Esophagus muscularis mucosa (tissue), 4 donors: ENCODE results near the gene ABCC8. TPM values are rescaled to one million over a fixed set of nuclear protein-coding genes. Genes with fewer than 3 reads are reported as not detected.

Experiments
- DNase-seq: peaks from one replicate; pipeline ENCODE4 v3.0.0-alpha.2; 2017; ENCODE audit errors: extremely low spot score
- H3K27ac ChIP-seq, 4 donors: fragments of 200-600 bp; sonication (generic); replicated peaks in 1 of 4; 1 replicate in 3 of 4; 2 replicates in 1 of 4; pipeline ENCODE4 v1.5.1; 2016 to 2019; ENCODE audit warnings: mild to moderate bottlenecking in 1 of 4
- H3K27me3 ChIP-seq, 4 donors: fragments of 200-600 bp; sonication (generic); one replicate each; pipeline versions ENCODE4 v1.5.1 to v1.6.0; 2016 to 2019
- H3K36me3 ChIP-seq, 4 donors: fragments of 200-600 bp; sonication (generic); one replicate each; pipeline ENCODE4 v1.5.1; 2016 to 2019
- H3K4me1 ChIP-seq, 4 donors: fragments of 200-600 bp; sonication (generic); one replicate each; pipeline ENCODE4 v1.5.1; 2016 to 2019
- H3K4me3 ChIP-seq, 4 donors: fragments of 200-600 bp; sonication (generic); 1 replicate in 2 of 4; 2 replicates in 2 of 4; pipeline ENCODE4 v1.5.1; 2016 to 2019; ENCODE audit warnings: mild to moderate bottlenecking in 4 of 4, moderate library complexity in 1 of 4
- H3K9me3 ChIP-seq, 4 donors: fragments of 200-600 bp; sonication (generic); 1 replicate in 3 of 4; 2 replicates in 1 of 4; pipeline ENCODE4 v1.5.1; 2016 to 2019
- EP300 ChIP-seq: sonication (generic); formaldehyde crosslinking; IDR thresholded peaks from one replicate; pipeline ENCODE4 v1.6.1; 2017; ENCODE audit warnings: antibody characterized with exemption
- POLR2A ChIP-seq: fragments of 450-650 bp; IDR thresholded peaks from one replicate; pipeline ENCODE4 v1.6.1; 2017; ENCODE audit warnings: antibody characterized with exemption, moderate library complexity, mild to moderate bottlenecking, low read depth
- POLR2AphosphoS5 ChIP-seq, 2 donors: sonication (generic); formaldehyde crosslinking; IDR thresholded peaks; one replicate each; pipeline ENCODE4 v1.6.1; 2017; ENCODE audit warnings: antibody characterized with exemption in 2 of 2
- WGBS: methylation state at CpG from one replicate; pipeline ENCODE4 v1.1.5; 2018; 5-methylcytosine and 5-hydroxymethylcytosine counted together
- intact Hi-C: fragments of 100-400 bp; cut with DNase I; formaldehyde crosslinking; loops from one replicate; pipeline ENCODE4 v1.15.1; 2023
- total RNA-seq, 4 donors: library from RNA; depleted of rRNA; stranded (reverse); fragments of >200 nt; gene quantifications; one replicate each; pipeline versions ENCODE4 v1.1.0 to v1.2.1, GENCODE V29; 2016
- TF ChIP-seq, protein P1 (sequence below), 3 experiments: fragments of 200-600 bp in 2 of 3; fragments of 450-650 bp in 1 of 3; sonication (generic) in 2 of 3; IDR thresholded peaks; one replicate each; pipeline ENCODE4 v1.5.1; 2017 to 2019; ENCODE audit warnings: antibody characterized with exemption in 3 of 3, mild to moderate bottlenecking in 2 of 3, moderate library complexity in 1 of 3

ABCC8 gene
- total RNA-seq, 4 donors from 2014 or later = 0.63 to 2.5 (median 1.7) TPM

DNA sequence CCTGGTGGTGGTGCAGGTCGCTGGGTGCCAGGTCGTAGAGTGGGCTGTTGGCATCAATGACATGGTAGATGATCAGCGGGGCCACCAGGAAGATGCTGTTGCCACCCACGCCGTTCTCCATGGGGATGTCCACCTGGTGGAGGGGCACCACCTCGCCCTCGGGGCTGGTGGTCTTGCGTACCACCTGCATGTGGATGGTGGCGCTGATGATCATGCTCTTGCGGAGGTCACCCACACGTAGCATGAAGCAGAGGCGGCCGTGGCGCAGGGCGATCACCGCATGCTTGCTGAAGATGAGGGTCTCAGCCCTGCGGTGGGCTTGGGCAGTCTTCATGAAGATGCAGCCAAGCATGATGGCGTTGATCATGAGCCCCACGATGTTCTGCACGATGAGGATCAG lies 89.4 kb downstream of the ABCC8 start:
- Histone ChIP-seq H3K4me1 (peaks cover 6 to 30% (median 26%) of the 10 kb centered on the region in 4 donors), H3K36me3 (no peaks in the 10 kb centered on the region), H3K27ac (no peak overlapping the region), H3K4me3 (no peak overlapping the region), H3K27me3 (peaks cover 0 to 8% (median 0%) of the 10 kb centered on the region in 4 donors), H3K9me3 (no peaks in the 10 kb centered on the region)
- no peak for TF ChIP-seq POLR2A
- TF ChIP-seq, protein P1, sequence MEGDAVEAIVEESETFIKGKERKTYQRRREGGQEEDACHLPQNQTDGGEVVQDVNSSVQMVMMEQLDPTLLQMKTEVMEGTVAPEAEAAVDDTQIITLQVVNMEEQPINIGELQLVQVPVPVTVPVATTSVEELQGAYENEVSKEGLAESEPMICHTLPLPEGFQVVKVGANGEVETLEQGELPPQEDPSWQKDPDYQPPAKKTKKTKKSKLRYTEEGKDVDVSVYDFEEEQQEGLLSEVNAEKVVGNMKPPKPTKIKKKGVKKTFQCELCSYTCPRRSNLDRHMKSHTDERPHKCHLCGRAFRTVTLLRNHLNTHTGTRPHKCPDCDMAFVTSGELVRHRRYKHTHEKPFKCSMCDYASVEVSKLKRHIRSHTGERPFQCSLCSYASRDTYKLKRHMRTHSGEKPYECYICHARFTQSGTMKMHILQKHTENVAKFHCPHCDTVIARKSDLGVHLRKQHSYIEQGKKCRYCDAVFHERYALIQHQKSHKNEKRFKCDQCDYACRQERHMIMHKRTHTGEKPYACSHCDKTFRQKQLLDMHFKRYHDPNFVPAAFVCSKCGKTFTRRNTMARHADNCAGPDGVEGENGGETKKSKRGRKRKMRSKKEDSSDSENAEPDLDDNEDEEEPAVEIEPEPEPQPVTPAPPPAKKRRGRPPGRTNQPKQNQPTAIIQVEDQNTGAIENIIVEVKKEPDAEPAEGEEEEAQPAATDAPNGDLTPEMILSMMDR (IDR thresholded peaks at IDR 0.05) = no peak
- no peak for TF ChIP-seq POLR2AphosphoS5 (IDR thresholded peaks at IDR 0.05)
- no peak for TF ChIP-seq EP300
- intact Hi-C loops = no loop called here
- no peak for DNase-seq
- 96% methylated on average over 3 of the region's 20 CpGs for WGBS

DNA sequence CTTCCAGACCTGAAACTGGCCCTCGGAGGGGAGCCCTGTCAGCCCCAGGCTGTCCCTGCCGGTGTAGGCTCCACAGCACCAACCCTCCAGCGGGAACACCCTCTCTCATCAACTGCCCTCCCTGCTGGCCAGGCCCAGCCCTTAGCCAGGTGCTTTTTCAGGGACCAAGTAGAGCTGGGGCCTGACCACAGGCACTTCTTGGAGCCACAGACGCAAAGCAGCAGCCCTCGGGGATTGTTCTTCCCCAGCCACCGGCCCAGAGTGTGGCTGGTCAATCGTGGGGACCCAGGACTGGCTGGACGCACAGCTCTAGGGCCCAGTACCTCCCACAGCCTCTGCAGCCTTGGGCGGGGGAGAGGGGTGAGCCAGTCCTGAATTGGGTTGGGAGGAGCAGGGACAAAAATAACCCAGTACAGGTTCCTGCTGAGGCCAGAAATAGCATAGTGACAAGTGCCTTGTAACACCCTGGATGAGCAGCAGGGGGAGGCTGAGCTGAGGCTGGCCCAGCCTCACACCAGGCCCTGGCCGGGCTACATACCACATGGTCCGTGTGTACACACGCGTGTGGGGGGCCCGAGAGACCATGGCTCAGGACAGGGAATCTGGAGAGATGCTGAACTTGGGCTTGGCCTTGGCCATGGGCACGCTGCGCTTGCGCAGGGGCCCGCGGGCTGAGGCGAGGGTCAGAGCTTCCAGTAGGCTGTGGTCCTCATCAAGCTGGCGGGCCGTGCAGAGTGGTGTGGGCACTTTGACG lies 90.1 kb downstream of the ABCC8 start:
- H3K36me3 ChIP-seq = no peaks in the 10 kb centered on the region
- DNase-seq = no peak
- intact Hi-C loops = no loop called here
- peaks cover 6 to 30% (median 26%) of the 10 kb centered on the region in 4 donors for H3K4me1 ChIP-seq
- peaks cover 0 to 8% (median 0%) of the 10 kb centered on the region in 4 donors for H3K27me3 ChIP-seq
- 58% methylated on average over 19 of the region's 23 CpGs for WGBS
- H3K4me3 ChIP-seq = peak overlapping the region in 1 of 4 donors; percentile 27
- H3K27ac ChIP-seq = peak overlapping the region; percentile 41 to 62 (median 52)
- TF ChIP-seq POLR2A (peak; percentile 14), POLR2AphosphoS5 (IDR thresholded peaks at IDR 0.05) (peak in 1 of 2 donors; percentile 10), EP300 (no peak)
- TF ChIP-seq, protein P1 (IDR thresholded peaks at IDR 0.05) = peak; percentile 42 to 65 (median 52)
- H3K9me3 ChIP-seq = no peaks in the 10 kb centered on the region

DNA sequence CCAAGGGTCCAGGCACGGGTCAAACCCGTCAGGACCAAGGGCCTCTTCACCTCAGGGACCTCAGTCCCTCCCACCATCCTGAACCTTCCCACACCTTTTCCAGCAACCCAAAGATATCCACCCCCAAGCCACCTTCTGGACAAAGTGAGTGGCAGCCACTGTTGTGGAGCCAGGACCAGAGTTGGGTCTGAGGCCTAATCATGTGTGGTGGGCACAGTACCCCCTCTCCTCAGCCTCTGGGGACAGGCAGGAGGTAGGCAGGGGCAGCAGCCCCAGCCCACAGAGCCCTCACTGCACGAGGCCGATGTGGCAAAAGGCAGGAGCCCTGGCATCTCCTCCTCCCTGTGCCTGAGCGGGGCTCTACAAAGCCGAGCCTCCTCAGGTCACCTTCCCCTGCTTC lies 90.7 kb downstream of the ABCC8 start:
- H3K9me3 ChIP-seq = no peaks in the 10 kb centered on the region
- no peak for DNase-seq
- intact Hi-C loops = loop anchor here (2.0 kb wide), 1 partner anchor 143 kb away; no protein-coding TSS in a partner anchor
- peak overlapping the region; percentile 41 to 62 (median 52) for H3K27ac ChIP-seq
- no peak overlapping the region for H3K4me3 ChIP-seq
- TF ChIP-seq POLR2AphosphoS5 (IDR thresholded peaks at IDR 0.05) = no peak
- TF ChIP-seq, protein P1 (IDR thresholded peaks at IDR 0.05) = no peak
- peaks cover 6 to 30% (median 26%) of the 10 kb centered on the region in 4 donors for H3K4me1 ChIP-seq
- 80% methylated on average over 3 of the region's 6 CpGs for WGBS
- peaks cover 0 to 8% (median 0%) of the 10 kb centered on the region in 4 donors for H3K27me3 ChIP-seq
- no peaks in the 10 kb centered on the region for H3K36me3 ChIP-seq

DNA sequence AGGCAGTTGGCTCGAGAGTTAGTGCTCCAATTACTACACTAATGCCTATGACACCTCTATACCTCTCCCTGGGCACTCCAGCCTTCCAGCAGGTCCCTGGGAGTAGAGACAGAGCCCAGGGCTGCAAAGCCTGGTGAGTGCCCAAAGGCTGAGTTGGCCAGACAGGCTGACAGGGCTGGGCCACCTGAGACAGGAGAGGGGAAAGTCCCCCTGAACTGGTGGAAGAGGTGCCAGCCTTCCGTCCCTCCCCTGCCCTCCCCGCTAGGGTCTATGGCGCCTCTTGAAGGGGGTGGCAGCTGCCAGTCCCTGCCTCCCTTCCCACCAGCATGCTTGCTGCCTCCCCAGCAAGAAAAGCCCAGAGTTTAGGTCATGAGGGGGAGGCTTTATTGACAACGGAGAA lies 91.2 kb downstream of the ABCC8 start:
- H3K4me1 ChIP-seq = peaks cover 6 to 30% (median 26%) of the 10 kb centered on the region in 4 donors
- H3K36me3 ChIP-seq = no peaks in the 10 kb centered on the region
- TF ChIP-seq POLR2AphosphoS5 (IDR thresholded peaks at IDR 0.05) = no peak
- TF ChIP-seq EP300 = no peak
- TF ChIP-seq, protein P1 (IDR thresholded peaks at IDR 0.05) = no peak
- intact Hi-C loops = loop anchor here (2.0 kb wide), 1 partner anchor 143 kb away; no protein-coding TSS in a partner anchor
- no peak overlapping the region for H3K27ac ChIP-seq
- DNase-seq = no peak
- H3K4me3 ChIP-seq = no peak overlapping the region
- H3K27me3 ChIP-seq = peaks cover 0 to 8% (median 0%) of the 10 kb centered on the region in 4 donors
- WGBS = 87% methylated on average over 4 of the region's 5 CpGs
- no peaks in the 10 kb centered on the region for H3K9me3 ChIP-seq
